GM18499 (cell line): ENCODE data around the gene NTM.
"Not testable (repeated sequence)": the region's sequence is repeated elsewhere in the genome, so short reads cannot be mapped to it uniquely, and the experiment has no call there.

Source experiments
- ATAC-seq: cut with Tn5 transposase; IDR thresholded peaks from one replicate; pipeline ENCODE4 v1.9.1; 2021; ENCODE audit warnings: moderate number of reproducible peaks; ENCODE audit not compliant: insufficient read depth, unreplicated experiment

Gene NTM

GRCh38 chr11:131418189-131418588, 47.8 kb downstream of the NTM start:
- no peak for ATAC-seq

GRCh38 chr11:131421066-131421855, 50.8 kb downstream of the NTM start:
- ATAC-seq: no peak

GRCh38 chr11:131422029-131422428, 51.6 kb downstream of the NTM start:
- no peak for ATAC-seq

- ATAC-seq: no peak
These were observed 52.1 kb downstream of the NTM start for GRCh38 chr11:131422496-131422895.

- ATAC-seq: no peak
These were observed 53.3 kb downstream of the NTM start for GRCh38 chr11:131423688-131424087.

- not testable (repeated sequence) for ATAC-seq
These were observed 54.0 kb downstream of the NTM start for GRCh38 chr11:131424257-131424876.

- ATAC-seq: no peak
These were observed 54.9 kb downstream of the NTM start for GRCh38 chr11:131425285-131425684.

GRCh38 chr11:131428853-131429252, 58.4 kb downstream of the NTM start:
- ATAC-seq: no peak

GRCh38 chr11:131430473-131431208, 60.2 kb downstream of the NTM start:
- ATAC-seq: no peak

GRCh38 chr11:131441051-131441810, 70.8 kb downstream of the NTM start:
- ATAC-seq: no peak

GRCh38 chr11:131446590-131447275, 76.3 kb downstream of the NTM start:
- no peak for ATAC-seq

- no peak for ATAC-seq
These were observed 76.9 kb downstream of the NTM start for GRCh38 chr11:131447277-131447815.

- no peak for ATAC-seq
These were observed 77.5 kb downstream of the NTM start for GRCh38 chr11:131447898-131448297.

GRCh38 chr11:131449036-131450019, 78.9 kb downstream of the NTM start:
- no peak for ATAC-seq

GRCh38 chr11:131454490-131454889, 84.1 kb downstream of the NTM start:
- ATAC-seq: no peak

- no peak for ATAC-seq
These were observed 84.6 kb downstream of the NTM start for GRCh38 chr11:131454989-131455388.

- ATAC-seq: no peak
These were observed 85.7 kb downstream of the NTM start for GRCh38 chr11:131455843-131456704.

GRCh38 chr11:131457163-131457562, 86.7 kb downstream of the NTM start:
- ATAC-seq: no peak
